ENCODE measurements around the gene TEX54. TPM values are rescaled to one million over a fixed set of nuclear protein-coding genes. Genes with fewer than 3 reads are reported as not detected.
A peak's percentile ranks its signal among the peaks of the same experiment; 100 is the strongest.

Gene TEX54
- total and polyA plus RNA-seq, 2 of the 13 experiments (the other 11 are each of a cell fraction or from before 2014, with no cell fraction given), result not detected

DNA sequence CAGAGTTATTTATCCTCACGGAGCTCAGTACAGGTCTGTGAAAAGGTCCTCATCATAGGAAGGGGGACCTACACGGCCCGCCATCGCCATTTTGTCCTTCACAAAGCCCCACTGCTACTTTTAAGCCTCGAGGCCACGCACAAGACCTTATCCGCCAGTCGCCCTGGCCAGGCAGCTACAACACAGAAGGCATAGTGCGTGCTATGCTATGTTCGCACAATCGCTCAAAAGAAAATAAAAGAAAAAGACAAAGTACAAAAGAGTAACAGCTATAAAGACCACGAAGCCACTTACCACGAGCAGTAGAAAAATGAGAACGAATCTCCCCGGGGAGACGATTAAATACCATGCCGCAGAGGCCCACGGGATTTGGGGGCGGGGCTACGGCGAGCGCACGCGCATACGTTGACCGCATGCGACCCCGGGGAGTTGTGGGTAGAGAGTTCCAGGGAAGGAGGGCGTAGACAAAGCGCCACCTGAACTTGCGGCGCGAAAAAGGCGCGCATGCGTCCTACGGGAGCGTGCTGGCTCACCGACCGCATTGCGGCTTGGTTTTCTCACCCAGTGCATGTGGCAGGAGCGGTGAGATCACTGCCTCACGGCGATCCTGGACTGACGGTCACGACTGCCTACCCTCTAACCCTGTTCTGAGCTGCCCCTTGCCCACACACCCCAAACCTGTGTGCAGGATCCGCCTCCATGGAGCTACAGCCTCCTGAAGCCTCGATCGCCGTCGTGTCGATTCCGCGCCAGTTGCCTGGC is 23.1 kb upstream of the TEX54 start (continued):
- TF ChIP-seq ZNF460 (CRISPR knock-in tag; IDR thresholded peaks at IDR 0.05; ENCODE audit: borderline replicate concordance) (no peak), TOPORS (CRISPR knock-in tag; IDR thresholded peaks at IDR 0.05) (peak; percentile 89), NFE2L1 (CRISPR knock-in tag; IDR thresholded peaks at IDR 0.05; ENCODE audit: borderline replicate concordance) (no peak), EED (CRISPR knock-in tag; IDR thresholded peaks at IDR 0.05) (peak; percentile 96), ATM (IDR thresholded peaks at IDR 0.05; ENCODE audit: borderline replicate concordance) (no peak), TMF1 (CRISPR knock-in tag; IDR thresholded peaks at IDR 0.05; ENCODE audit: low read depth) (peak; percentile 82), KDM5A (IDR thresholded peaks at IDR 0.05; ENCODE audit: borderline replicate concordance, low read length) (peak; percentile 84; the same call in 1 of the 2 replicates), POGZ (CRISPR knock-in tag; IDR thresholded peaks at IDR 0.05) (peak; percentile 40; the same call in 1 of the 2 replicates), ARNT2 (CRISPR knock-in tag; IDR thresholded peaks at IDR 0.05; ENCODE audit: low read depth) (peak; percentile 99), PCBP1 (IDR thresholded peaks at IDR 0.05; ENCODE audit: borderline replicate concordance, low read depth, low read length) (no peak), TAF1 (CRISPR knock-in tag; IDR thresholded peaks at IDR 0.05) (peak; percentile 99), SUZ12 (IDR thresholded peaks at IDR 0.05; ENCODE audit: low read depth, low read length) (peak; percentile 70), ZNF335 (CRISPR knock-in tag; IDR thresholded peaks at IDR 0.05) (peak; percentile 82), ZNF468 (CRISPR knock-in tag; IDR thresholded peaks at IDR 0.05) (peak; percentile 93), ZNF570 (CRISPR knock-in tag; IDR thresholded peaks at IDR 0.05; ENCODE audit: borderline replicate concordance) (no peak; the same call in 1 of the 2 replicates)
- TF ChIP-seq, protein P1, sequence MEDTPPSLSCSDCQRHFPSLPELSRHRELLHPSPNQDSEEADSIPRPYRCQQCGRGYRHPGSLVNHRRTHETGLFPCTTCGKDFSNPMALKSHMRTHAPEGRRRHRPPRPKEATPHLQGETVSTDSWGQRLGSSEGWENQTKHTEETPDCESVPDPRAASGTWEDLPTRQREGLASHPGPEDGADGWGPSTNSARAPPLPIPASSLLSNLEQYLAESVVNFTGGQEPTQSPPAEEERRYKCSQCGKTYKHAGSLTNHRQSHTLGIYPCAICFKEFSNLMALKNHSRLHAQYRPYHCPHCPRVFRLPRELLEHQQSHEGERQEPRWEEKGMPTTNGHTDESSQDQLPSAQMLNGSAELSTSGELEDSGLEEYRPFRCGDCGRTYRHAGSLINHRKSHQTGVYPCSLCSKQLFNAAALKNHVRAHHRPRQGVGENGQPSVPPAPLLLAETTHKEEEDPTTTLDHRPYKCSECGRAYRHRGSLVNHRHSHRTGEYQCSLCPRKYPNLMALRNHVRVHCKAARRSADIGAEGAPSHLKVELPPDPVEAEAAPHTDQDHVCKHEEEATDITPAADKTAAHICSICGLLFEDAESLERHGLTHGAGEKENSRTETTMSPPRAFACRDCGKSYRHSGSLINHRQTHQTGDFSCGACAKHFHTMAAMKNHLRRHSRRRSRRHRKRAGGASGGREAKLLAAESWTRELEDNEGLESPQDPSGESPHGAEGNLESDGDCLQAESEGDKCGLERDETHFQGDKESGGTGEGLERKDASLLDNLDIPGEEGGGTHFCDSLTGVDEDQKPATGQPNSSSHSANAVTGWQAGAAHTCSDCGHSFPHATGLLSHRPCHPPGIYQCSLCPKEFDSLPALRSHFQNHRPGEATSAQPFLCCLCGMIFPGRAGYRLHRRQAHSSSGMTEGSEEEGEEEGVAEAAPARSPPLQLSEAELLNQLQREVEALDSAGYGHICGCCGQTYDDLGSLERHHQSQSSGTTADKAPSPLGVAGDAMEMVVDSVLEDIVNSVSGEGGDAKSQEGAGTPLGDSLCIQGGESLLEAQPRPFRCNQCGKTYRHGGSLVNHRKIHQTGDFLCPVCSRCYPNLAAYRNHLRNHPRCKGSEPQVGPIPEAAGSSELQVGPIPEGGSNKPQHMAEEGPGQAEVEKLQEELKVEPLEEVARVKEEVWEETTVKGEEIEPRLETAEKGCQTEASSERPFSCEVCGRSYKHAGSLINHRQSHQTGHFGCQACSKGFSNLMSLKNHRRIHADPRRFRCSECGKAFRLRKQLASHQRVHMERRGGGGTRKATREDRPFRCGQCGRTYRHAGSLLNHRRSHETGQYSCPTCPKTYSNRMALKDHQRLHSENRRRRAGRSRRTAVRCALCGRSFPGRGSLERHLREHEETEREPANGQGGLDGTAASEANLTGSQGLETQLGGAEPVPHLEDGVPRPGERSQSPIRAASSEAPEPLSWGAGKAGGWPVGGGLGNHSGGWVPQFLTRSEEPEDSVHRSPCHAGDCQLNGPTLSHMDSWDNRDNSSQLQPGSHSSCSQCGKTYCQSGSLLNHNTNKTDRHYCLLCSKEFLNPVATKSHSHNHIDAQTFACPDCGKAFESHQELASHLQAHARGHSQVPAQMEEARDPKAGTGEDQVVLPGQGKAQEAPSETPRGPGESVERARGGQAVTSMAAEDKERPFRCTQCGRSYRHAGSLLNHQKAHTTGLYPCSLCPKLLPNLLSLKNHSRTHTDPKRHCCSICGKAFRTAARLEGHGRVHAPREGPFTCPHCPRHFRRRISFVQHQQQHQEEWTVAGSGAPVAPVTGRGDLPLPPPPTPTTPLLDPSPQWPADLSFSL (CRISPR knock-in tag; IDR thresholded peaks at IDR 0.05), result no peak
- TF ChIP-seq, protein P2, sequence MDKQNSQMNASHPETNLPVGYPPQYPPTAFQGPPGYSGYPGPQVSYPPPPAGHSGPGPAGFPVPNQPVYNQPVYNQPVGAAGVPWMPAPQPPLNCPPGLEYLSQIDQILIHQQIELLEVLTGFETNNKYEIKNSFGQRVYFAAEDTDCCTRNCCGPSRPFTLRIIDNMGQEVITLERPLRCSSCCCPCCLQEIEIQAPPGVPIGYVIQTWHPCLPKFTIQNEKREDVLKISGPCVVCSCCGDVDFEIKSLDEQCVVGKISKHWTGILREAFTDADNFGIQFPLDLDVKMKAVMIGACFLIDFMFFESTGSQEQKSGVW (CRISPR knock-in tag; IDR thresholded peaks at IDR 0.05; ENCODE audit: borderline replicate concordance), result peak; percentile 85; the same call in 1 of the 2 replicates
- TF ChIP-seq, protein P3, sequence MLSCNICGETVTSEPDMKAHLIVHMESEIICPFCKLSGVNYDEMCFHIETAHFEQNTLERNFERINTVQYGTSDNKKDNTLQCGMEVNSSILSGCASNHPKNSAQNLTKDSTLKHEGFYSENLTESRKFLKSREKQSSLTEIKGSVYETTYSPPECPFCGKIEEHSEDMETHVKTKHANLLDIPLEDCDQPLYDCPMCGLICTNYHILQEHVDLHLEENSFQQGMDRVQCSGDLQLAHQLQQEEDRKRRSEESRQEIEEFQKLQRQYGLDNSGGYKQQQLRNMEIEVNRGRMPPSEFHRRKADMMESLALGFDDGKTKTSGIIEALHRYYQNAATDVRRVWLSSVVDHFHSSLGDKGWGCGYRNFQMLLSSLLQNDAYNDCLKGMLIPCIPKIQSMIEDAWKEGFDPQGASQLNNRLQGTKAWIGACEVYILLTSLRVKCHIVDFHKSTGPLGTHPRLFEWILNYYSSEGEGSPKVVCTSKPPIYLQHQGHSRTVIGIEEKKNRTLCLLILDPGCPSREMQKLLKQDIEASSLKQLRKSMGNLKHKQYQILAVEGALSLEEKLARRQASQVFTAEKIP (CRISPR knock-in tag; IDR thresholded peaks at IDR 0.05; ENCODE audit: borderline replicate concordance), result no peak
- TF ChIP-seq, protein P4, sequence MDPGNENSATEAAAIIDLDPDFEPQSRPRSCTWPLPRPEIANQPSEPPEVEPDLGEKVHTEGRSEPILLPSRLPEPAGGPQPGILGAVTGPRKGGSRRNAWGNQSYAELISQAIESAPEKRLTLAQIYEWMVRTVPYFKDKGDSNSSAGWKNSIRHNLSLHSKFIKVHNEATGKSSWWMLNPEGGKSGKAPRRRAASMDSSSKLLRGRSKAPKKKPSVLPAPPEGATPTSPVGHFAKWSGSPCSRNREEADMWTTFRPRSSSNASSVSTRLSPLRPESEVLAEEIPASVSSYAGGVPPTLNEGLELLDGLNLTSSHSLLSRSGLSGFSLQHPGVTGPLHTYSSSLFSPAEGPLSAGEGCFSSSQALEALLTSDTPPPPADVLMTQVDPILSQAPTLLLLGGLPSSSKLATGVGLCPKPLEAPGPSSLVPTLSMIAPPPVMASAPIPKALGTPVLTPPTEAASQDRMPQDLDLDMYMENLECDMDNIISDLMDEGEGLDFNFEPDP (CRISPR knock-in tag; conservative IDR thresholded peaks at IDR 0.05), result no peak
